ENCODE results near the gene CARD16.

- no peak for TF ChIP-seq TCF4 (CRISPR knock-in tag; IDR thresholded peaks at IDR 0.05; ENCODE audit: borderline replicate concordance)
- TF ChIP-seq ZNF565 (CRISPR knock-in tag; conservative IDR thresholded peaks at IDR 0.05; ENCODE audit: low read depth), result no peak
- no peak for TF ChIP-seq ZFP3 (CRISPR knock-in tag; IDR thresholded peaks at IDR 0.05)
- no peak for TF ChIP-seq GLIS3 (CRISPR knock-in tag; IDR thresholded peaks at IDR 0.05)
- TF ChIP-seq ZC3H10 (CRISPR knock-in tag; IDR thresholded peaks at IDR 0.05), result no peak
- TF ChIP-seq BACH2 (CRISPR knock-in tag; IDR thresholded peaks at IDR 0.05; ENCODE audit: borderline replicate concordance), result no peak
- no peak for TF ChIP-seq CREB5 (CRISPR knock-in tag; IDR thresholded peaks at IDR 0.05; ENCODE audit: low read depth)
- TF ChIP-seq PATZ1 (CRISPR knock-in tag; IDR thresholded peaks at IDR 0.05; ENCODE audit: borderline replicate concordance), result no peak
- TF ChIP-seq ZNF70 (CRISPR knock-in tag; IDR thresholded peaks at IDR 0.05), result no peak
- TF ChIP-seq SNAI2 (CRISPR knock-in tag; IDR thresholded peaks at IDR 0.05), result no peak
- no peak for TF ChIP-seq RARB (CRISPR knock-in tag; IDR thresholded peaks at IDR 0.05)
Measured at GRCh38 chr11:105000167-105000566, 45.0 kb downstream of the CARD16 start.

Measured in SK-N-SH treated with all-trans-retinoic acid at 6 μM for 48 hours (cell line).